GM18873 (cell line): ENCODE measurements around the gene SP6.

Experiments used
- ATAC-seq: cut with Tn5 transposase; IDR thresholded peaks from one replicate; pipeline ENCODE4 v1.9.1; 2021; ENCODE audit warnings: mild to moderate bottlenecking, moderate library complexity, moderate number of reproducible peaks; ENCODE audit not compliant: unreplicated experiment, low FRiP score

Gene SP6

DNA sequence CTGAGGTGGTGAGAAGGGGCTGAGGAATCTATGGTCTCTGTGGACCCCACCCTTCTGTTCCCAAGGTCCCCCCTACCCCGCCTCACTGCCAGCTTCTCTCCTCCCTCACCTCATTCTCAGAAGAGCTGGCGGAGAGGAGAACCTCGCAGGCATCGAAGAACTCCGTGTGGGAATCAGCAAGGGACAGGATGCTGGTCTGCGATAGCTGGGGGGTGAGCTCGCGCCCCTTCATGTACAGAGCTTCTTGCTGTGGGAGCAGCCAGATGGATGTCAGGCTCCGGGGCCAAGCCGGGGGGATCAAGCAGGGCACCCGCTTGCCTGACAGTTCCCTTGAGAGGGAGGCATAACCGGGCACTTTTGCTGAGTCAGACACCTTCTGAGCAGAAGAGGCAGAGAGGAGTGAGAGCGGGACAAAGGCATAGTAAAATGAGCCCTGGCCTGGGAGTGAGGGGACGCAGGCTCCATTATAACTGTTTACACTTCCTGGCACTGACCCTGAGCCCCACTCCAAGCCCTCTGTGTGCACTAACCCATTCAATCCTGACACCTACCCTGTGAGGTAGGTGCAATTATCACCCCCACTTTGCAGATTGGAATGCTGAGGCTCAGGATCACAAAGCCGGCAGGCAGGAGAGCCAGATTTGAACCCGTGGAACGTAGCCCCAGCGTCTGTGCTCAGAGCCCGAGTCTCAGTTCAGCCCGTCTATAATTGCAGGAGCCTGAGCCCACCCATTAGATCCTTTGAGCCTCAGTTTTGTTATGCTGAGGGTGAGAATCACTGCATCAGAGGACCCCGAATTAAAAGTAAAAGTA, 35.7 kb downstream of the SP6 start:
- no peak for ATAC-seq

DNA sequence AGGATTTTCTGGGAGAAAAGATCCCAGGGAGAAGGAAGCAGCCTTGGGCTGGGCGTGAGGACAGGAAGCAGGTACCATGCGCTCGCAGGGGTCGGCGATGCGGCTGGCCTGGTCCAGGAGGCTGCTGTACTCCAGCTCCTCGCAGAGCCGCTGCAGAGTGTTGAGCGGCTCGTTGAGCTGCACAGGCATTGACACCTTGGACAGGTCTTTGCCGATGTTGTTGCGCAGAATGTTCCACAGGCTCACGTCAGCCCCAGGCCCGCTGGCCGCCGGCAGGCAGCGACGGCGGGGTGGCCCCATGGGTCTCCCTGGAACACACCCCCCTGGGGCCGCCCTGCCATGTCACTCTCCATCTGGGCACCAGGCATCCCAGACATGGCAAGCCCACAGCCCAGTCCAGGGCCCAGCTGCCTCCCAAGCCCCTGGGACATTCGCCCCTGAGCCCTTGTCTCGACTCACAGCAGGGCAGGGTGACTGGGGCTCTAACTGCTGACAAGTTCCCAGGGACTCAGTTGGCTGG, 37.4 kb downstream of the SP6 start:
- no peak for ATAC-seq

DNA sequence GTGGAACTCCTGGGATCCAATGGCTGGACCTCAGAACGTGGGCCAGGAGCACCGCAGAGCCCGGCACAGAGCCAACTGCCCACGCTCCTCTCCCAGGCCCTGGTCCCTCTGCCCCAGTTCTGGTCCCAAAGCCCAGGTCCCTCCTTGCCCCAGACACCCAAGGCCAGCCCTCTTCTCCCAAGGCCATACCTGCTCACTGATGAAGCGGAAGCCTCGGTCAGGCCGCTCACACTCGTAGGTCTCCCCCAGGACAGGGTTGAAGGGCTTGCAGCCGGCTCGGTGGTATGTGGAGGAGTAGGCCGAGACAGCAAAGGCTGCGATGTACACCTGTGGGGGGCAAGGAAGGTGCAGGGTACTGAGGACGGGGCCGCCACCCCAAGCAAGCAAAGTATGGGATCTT, 37.9 kb downstream of the SP6 start:
- no peak for ATAC-seq

DNA sequence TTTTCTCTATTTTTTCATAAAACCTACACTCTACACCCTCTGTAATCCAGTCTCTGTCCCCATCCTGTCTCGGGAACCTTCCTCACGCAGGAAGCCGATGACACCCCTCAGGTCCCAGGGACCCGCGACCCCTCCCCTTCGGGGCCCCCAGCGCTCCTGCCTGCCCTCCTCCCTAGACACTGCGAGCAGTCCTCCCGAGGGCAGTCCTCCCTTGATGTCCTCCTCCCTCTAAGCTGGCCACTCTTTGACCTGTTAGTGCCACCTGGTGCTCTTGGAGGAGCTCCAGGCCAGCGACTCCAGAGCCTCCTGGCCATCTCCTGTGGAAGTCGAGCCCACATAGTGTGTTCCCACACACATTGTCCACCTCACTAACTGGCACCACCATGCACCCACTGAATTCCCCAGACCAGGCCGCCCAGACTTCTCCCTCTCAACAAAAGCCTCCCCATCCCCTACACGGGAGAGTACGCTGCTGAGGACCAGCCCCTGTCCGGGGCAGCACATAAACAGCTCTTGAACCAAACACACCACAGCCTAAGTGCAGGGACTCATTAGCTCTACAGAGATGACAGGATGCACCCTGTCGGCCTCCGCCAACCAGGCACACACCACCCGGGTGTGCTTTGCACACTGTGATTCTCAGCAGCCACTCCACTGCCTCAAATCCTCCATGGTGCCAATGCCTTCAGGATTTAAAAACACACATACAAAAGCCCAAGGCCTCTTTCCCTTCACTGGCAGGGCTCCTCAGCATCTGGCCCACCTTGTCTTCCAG, 38.6 kb downstream of the SP6 start:
- ATAC-seq, result no peak

DNA sequence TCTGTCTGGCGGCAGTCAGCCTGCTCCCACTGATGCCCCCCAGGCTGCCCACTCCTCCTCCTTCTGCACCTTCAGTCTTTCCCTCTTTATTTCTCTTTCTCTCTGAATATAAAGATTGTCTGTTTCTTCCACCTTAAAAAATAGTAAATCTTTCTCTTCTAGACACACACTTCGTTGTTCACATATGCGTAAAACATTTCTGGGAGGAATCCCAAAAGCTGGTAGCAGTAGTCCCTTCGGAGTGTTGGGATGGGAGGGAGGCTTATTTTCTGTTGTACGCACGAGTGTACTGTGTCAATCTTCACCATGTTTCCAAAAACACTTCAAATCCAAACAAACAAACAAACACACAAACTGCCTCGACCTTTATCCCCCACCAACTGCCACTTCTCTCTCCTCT, 39.3 kb downstream of the SP6 start:
- ATAC-seq, result no peak

DNA sequence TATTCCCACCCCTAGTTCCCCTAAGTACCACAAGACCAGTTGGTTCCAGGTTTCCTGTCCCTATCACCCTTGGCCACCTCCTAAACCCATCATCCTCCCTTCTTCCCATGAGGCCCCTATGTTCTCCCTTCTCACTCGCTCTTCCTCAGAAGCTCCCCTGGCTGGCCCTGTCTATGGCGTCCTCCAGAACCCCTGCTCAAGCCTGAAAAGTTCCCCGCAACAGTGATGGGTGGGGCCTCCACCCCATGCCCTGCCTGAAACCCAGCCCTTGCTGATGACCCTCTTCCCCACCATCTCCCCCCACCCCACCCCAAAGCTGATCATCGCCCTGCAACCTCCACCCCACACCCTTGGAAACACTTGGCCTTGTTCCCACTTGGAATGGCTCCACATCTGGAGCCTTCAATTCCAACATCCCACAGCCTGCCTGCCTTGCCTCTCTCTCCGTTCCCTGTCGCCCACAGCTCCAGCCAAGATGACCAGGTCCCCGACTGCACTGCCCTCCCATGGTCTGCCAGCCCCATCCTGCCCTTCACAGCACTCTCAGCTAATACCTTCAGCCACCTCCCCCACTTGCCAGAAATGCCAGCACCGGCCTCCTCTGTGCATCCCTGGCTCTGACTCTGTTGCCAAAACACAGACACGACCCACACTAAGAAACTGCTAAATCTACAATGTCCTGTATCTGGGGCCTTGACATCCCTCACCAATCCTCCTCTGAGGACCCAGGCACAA, 39.9 kb downstream of the SP6 start:
- no peak for ATAC-seq

DNA sequence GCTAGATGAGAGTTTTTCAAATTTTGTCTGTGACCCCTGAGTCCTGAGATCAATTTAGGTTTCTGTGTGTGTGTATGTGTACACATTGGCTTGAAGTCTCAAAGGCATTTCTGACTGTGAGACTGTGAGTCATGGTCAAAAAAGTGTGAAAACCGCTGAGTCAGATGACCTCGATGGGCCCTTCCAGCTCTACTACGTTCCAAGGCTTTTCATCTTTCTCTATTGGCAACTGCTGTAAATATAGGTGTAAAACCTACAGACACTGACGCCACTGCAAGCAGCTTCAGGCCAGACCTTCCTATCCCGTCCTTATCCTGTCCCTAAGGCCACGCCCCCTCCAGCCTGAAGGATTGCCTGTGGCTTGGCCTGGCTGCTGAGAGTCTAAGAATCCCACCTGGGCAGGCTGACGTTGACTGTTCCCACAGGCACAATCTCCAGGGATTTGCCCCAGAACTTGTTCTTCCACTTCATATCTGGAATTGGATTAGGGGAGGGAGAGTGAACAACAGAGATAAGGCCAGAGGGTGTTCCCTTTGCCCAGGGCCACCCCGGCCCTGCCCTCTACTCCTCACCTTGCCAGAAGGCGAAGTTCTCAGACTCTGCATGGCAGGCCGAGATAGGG, 40.7 kb downstream of the SP6 start:
- no peak for ATAC-seq

DNA sequence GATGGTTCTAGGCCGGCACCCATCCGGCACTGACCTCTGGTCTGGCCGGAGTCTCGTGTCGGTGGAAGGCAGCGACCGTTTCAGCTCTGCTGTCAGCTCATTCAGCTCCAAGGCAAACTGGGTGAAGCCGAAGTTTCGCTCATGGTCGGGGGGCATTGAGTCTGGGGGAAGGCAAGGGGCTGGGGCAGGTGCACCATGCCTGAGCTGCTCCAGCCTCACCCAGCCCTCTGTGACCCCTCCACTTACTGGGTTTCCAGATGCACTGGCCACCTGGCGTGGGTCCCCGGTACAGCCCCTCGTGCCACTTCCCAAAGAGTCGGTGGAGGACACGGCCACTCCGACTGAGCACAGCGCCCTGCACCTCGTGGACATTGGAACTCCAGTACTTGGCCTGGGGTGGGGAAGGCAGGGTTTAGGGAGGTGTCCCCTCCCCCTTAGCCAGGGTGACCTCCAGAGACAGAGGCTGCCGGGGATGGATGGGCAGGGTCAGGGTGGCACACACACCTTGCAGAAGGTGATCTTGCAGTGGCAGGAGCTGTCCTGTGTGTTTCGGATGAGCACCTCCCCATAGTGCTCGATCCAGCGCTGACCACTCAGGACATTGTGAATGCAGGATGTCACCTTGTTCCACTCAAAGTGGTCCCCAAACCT, 42.0 kb downstream of the SP6 start:
- no peak for ATAC-seq

DNA sequence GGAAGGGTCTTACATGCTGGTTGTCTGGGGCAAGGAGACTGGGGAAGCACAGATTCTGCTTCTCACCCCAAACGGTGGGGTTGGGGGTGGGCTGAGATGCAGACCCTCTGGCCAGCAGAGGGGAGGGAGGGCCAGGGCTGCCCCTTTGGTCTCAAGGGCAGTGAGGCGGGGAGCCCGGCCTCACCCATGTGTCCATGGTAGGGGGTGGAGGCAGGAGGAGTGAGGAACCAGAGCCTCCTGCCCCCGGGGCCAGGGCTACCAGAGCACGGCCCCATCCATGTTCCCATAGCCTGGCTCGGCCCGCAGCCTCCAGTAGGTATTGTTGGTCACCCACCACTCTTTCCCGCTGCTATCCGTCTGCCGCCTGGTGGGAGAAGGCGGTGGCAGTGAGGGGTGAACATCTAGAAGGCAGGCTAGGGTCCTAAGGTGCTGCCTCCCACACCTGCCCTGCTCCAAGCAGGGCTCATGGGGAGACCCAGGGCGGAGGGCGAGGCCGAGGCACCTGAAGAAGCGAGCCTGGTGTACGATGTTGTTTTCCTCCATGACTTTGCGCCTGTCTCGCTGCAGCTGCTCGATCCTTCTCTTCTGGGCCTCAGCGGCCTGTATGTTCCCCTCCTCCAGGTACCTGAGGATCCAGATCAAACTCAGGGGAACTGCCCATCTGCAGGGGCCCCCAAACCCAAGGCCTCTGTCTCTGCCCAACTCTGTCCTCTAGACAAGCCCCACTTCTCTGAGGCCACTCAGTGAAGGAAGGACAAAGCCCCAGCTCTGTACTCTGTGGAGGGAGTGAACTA, 42.7 kb downstream of the SP6 start:
- no peak for ATAC-seq

DNA sequence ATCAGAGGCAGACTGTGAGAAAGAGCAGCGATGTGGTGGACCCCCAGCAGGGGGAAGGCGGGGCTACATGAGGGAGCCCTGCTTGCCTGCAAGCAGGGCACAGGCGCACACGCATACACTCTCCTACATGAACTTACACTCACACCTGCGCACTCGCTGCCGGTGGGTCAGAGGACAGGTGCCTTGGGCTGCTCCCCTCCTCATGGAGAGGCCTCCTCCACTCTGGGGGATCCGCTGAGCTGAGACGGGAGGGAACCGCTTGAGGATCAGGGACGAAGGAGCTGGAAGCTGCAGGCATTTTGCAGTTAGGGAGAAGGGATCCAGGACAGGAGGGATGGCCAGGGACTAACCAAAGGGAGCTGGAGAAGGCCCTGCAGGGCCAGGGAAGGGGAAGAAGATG, 43.5 kb downstream of the SP6 start:
- ATAC-seq, result no peak

DNA sequence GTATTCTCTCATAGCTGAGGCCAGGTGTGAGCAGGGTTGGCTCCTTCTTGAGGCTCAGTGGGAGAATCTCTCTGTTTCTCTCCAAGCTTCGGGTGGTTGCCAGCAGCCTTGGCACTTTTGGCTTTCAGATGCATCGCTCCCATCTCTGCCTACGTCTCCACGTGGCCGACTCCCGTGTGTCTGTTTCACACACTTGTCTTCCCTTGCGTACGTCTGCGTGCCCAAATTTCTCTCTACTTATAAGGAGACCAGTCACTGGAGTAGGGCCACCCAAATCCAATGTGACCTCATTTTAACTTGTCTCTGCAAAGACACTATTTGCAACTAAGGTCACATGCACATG, 44.1 kb downstream of the SP6 start:
- ATAC-seq, result no peak

DNA sequence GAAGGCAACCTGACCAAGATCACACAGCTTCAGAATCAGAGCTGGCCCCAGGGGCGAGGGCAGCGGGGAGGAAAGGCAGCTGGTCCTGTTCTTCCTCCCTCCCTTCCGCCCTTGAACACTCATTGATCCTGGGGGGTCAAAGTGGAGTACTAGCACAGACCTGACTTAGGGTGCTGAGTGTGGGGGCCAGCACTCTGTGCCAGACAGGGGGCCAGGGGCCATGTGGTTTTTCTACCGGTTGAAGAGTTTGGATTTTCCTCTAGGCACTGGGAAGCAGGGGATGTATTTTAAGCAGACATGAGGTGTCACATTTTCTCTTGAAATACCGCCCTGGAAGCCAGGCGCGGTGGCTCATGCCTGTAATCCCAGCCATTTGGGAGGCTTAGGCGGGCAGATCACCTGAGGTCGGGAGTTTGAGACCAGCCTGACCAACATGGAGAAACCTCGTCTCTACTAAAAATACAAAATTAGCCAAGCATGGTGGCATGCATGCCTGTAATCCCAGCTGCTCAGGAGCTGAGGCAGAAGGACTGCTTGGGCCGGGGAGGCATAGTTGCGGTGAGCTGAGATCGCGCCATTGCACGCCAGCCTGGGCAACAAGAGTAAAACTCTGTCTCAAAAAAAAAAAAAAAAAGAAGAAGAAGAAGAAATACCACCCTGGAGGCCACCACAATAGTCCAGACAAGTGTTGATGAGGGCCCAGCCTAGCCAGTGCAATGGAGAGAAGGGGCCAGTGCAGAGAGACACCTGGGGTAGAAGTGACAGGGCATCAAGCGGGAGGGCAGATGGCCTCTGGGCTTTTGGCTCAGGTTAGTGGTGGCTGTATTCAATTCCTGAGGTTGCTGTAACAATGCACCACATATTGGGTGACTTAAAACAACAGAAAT, 44.7 kb downstream of the SP6 start:
- ATAC-seq, result no peak

DNA sequence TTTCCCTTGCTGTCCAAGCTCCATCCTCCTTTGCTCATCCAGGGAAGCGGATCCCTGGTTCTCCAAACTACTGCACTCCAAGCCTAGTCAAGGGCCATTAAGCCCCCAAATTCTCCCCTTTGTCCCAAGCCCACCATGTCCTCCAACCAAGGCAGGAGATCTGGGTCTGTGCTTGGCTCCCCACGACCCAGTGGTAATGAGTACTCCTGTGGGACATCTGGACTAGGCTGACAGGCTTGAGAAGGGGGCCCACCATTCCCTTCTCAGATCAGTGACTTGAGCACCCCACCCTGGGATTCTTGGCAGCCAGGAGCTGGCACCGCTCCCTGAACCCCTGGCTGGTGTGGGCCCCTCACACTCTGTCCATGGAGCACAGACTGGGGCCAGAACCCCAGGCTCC, 46.5 kb downstream of the SP6 start:
- ATAC-seq, result no peak

DNA sequence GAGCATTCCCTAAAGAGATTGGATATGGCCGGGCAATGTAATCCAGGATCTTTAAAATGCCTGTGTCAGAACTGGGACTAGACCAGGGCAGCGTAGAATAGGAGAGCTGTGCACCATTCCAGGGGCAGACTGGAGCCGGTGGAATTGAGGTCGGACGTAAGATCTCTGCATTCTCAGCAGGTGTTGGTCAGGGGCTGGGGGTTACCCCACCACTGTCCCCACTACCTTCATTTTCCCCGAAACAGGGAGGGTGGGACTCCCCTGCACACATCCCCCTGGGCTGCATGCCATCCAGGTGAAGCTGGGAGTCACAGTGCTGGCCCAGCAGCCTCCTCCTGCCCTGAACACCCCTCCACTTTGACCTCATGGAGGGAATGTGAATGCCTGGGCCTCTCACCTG, 47.2 kb downstream of the SP6 start:
- ATAC-seq, result no peak

DNA sequence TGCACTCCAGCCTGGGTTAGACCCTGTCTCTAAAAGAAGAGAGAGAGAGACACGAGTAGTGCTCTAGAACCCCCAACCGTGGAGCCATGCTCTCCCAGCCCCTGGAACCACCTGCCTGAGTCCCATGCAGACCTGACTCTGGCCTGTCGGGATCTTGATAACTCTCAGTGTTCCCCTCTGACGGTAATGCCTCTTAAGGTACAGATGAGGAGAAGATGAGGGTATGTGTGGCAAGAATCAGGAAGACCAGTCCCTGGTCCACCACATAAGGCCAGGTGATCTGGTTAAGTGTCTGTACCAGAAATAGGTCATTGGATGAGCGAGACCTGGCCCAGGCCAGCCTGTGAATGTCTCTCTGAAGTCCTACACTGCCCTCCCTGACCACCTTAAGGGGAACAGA, 47.8 kb downstream of the SP6 start:
- ATAC-seq, result no peak

DNA sequence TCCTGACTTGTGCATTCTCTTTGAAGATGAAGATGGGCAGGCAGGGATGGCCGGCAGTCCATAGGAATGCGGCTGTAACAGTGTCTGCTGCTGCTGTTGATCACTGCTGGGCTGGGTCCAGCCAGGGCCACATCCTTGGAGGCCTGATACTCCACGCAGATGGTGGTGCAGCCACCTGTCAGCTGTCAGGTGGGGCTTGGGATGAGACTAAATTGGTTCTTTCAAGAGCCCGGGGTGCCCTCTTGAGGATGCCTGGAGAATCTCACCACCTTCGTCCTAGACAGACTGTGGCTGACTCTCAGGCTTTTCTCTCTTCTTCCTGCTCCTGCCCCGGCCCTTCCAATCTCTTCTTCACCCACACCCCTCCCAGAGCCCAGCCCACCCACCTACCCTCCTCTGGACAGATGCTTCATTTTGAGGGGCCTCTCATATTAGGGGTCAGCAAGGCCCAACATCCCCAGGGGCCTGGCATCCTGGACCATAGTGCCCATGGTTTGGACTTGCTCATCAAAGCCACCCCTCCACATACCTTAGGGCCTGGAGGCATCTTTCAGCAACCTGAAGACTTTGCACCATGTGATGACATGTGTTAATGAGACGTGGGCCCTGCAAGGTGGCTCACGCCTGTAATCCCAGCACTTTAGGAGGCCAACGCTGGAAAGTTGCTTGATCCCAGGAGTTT, 48.5 kb downstream of the SP6 start:
- no peak for ATAC-seq

DNA sequence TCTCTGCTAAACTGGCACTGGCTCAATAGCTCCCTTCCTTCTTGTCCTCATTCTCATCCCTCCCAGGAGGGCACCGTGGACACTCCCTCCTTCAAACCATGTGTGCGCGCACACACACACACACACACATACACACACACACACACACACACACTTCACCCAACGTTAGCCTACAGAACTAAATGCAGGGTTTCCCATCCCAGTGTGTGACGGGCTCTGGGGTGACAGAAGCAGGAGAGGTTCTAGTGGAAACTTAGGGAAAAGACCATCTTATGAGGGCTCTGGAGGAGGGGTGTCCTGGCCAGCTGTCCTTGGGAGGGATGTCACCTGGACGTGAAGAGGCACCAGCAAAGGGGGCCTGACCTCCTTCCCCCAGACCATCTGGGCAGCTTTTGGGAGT, 49.1 kb downstream of the SP6 start:
- no peak for ATAC-seq

DNA sequence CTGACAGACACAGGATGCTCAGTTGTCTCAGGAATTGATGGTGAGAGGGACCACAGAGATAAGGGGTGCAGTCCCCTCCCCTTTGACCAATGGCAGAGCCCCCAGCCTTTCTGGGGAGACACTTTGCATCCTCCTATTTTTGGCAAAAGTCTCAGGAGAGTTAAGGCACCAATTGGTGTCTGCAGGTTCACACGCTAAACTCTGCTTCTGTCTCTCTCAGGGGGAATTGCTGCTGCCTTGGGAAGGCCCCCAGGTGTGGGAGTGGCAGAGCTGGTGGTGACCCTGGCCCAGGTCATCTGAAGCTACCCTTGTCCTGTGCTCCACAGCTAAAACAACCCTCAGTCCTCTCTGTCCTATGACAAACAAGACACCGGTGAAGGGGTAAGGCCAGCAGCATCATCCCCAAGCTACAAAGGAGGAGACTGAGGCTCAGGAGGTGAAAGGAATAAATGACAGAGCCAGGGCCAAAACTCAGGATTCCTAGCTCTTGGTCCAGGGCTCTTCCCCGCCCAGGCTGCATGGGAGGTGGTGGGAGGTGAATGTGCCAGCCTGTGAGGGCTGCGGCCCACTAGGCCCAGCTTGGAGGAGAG, 49.7 kb downstream of the SP6 start:
- ATAC-seq, result no peak
